Testis (tissue), 2 donors: Measurements from ENCODE around the gene LMNTD2.

ENCODE experiments used
- POLR2A ChIP-seq: fragments of 450-650 bp; IDR thresholded peaks from one replicate; pipeline ENCODE4 v1.6.1; 2017; ENCODE audit warnings: antibody characterized with exemption, mild to moderate bottlenecking, moderate library complexity
- TF ChIP-seq, protein P1 (sequence below), 3 experiments: fragments of 450-650 bp in 2 of 3; fragments of 200-600 bp in 1 of 3; sonication (generic) in 1 of 3; IDR thresholded peaks; one replicate each; pipeline ENCODE4 v1.5.1; 2016 to 2019; ENCODE audit warnings: antibody characterized with exemption in 3 of 3, mild to moderate bottlenecking in 2 of 3, moderate library complexity in 1 of 3

DNA sequence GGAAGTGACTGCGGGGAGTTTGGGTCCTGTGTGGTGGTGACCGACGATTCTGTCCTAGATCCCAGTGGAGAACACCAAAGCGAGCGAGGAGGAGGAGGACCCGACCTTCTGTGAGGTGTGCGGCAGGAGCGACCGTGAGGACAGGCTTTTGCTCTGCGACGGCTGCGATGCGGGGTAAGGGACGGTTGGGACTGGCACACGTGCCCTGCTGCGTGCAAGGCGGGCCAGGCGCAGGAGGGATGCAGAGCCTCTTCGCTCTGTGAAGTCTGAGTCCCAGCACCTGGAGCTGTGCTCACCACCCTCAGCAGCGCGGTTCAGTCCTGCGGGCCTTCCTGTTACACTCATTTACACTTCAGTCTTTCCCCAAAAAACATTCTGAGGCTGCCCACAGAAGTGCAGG, 32.0 kb upstream of the LMNTD2 start:
- TF ChIP-seq, protein P1, sequence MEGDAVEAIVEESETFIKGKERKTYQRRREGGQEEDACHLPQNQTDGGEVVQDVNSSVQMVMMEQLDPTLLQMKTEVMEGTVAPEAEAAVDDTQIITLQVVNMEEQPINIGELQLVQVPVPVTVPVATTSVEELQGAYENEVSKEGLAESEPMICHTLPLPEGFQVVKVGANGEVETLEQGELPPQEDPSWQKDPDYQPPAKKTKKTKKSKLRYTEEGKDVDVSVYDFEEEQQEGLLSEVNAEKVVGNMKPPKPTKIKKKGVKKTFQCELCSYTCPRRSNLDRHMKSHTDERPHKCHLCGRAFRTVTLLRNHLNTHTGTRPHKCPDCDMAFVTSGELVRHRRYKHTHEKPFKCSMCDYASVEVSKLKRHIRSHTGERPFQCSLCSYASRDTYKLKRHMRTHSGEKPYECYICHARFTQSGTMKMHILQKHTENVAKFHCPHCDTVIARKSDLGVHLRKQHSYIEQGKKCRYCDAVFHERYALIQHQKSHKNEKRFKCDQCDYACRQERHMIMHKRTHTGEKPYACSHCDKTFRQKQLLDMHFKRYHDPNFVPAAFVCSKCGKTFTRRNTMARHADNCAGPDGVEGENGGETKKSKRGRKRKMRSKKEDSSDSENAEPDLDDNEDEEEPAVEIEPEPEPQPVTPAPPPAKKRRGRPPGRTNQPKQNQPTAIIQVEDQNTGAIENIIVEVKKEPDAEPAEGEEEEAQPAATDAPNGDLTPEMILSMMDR (IDR thresholded peaks at IDR 0.05): no peak
- no peak for TF ChIP-seq POLR2A
